Measurements from ENCODE around the gene HMOX2.

Gene HMOX2, protein sequence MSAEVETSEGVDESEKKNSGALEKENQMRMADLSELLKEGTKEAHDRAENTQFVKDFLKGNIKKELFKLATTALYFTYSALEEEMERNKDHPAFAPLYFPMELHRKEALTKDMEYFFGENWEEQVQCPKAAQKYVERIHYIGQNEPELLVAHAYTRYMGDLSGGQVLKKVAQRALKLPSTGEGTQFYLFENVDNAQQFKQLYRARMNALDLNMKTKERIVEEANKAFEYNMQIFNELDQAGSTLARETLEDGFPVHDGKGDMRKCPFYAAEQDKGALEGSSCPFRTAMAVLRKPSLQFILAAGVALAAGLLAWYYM

DNA sequence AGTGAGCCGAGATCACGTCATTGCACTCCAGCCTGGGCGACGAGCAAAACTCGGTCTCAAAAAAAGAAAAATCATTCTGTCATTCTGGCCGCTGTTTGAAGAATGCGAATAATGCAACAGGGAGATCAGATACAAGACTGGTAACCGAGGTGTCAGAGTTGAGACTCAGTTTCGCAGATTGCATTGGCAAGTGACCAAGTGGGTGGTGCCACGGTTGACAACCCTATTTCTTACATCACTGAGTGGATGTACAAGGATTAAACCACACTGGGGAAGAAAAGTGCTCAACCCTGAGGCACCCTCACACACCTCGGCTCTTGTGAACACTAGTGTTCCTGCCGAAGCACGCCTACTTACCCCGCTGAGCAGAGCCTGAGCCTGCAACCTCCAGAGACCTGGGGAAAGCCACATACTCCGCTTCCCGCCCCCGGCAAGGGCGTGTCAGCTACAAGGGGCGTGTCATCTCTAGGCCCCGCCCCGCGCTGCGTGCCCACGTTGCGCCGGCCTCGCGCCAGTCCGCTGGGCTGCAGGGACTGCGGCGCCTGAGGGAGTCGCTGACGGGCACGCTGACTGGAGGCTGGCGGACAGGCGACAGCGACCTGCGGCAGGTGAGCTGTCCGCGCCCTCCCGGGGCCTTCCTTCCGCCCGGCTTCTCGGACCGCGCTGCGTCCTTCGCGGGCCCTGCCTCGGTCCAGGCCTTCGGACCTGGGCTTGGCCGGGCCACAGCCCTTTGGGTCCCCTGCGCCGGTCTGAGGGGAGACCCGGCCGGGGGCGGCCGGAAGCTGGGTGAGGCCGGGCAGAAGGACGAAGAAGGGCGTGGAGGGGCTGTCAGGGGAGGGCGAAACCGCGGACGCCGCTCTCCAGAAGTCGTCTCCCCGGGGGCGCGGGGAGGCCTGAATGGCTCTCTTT is at the start of gene HMOX2:
Gene HMOX2, plus strand, starts transcription at position 519 of the 909 bp plus-strand sequence. CDS start 29,127 bp downstream, outside the sequence.
- peak in 55 of 56 donors; percentile 51 to 96 (median 90) for DNase-seq

DNA sequence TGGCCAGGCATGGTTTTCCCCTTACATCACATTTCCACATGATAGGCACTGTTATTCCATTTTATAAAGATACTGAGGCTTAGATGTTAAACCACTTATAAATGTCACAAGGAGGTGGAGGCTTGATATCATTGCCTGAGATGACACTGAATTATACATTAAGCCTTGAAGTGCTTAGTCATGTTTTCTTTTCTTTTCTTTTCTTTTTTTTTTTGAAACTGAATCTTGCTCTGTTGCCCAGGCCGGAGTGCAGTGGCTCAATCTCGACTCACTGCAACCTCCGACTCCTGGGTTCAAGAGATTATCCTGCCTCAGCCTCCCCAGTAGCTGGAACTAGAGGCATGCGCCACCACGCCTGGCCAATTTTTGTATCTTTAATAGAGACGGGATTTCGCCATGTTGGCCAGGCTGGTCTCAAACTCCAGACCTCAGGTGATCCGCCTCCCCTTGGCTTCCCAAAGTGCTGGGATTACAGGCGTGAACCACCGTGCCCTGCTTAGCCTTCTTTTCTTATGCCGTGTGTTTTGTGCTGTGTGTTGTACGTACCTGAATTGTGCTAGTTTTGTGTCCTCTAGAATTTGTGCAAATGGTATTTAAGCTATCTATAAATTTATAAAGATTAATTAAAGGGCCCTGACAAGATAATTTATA is 49.4 kb upstream of the HMOX2 start:
- no peak for DNase-seq

DNA sequence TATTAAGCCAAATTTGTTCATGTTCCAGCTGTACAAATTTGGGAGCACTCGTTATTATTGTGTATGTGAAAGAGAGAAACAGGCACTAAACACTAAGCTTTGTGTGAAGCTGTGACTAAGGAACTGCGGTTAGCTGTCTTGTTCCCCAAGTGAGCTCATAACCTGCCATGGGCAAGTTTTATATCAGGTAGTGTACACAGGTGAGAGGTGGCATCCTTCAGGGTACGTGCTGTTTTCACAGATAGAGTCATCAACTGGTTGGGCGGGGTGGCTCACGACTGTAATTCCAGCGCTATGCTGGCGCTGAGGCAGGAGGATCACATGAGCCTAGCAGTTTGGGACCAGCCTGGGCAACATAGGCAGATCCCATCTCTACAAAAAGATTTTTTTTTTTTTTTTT is 47.7 kb upstream of the HMOX2 start:
- no peak for DNase-seq

DNA sequence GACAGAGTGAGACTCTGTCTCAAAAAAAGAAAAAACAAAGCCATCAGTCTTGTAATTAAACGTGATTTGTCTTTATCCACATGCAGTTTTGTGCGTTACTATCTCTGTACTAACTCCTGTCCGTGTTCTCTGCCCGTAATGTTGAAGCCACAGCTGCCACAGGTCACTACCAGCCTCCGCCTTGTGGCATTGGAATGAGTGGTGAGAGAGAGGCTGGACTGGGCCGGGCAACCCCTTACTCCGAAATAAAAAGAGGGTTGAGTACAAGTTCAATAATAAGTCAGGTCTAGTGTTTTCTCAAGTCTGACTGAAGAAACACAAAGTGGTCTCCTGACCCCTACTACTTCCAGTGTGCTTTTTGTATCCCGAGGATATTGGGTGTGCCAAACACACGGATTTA is 45.2 kb upstream of the HMOX2 start:
- DNase-seq: no peak

DNA sequence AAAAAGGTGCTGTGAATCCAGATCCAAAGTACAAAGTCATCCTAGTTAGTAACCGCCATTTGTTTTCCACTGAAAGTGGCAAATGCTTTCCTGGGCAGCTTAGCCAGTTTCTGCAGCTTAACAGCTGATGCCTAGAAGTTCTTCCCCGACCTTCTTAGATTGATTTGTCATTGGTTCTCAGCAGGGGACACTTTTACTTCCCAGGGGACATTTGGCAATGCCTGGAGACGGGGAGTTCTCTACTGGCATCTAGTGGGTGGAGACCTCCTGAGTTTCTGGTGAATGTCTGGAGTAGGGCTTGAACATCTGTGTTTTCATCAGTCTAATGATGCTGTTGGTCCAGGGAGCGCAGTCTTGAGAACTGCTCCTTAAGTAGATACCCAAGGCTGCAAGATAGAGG is 43.0 kb upstream of the HMOX2 start:
- no peak for DNase-seq

DNA sequence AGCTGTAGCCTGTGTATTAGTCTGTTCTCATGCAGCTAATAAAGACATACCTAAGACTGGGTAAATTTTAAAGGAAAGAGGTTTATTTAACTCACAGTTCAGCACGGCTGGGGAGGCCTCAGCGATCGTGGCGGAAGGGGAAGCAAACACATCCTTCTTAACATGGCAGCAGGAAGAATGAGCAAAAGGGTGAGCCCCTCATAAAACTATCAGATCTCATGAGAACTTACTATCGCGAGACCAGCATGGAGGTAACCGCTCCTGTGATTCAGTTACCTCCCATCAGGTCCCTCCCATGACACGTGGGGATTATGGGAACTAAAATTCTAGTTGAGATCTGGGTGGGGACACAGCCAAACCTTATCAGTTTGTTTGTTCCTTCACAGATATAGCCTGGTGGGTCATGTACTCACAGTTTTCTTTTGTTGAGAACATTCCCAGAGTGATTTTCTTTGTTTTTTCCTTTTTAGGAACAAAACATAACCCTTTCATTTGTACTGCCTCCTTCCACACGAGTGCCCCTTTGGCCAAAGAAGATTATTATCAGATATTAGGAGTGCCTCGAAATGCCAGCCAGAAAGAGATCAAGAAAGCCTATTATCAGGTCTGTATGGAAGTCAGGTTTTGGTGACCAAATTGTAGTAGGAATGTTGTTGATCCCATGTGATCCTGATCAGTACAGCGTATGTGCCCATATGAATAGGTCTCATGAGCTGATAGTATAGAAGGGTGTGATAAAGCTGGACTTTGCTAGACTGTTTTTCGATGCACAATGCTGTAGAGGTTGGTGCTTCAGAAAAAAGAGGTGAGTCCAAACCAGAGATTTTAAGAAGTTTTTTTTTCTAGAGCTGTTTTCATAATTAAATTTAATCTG is 42.0 kb upstream of the HMOX2 start:
- no peak for DNase-seq

DNA sequence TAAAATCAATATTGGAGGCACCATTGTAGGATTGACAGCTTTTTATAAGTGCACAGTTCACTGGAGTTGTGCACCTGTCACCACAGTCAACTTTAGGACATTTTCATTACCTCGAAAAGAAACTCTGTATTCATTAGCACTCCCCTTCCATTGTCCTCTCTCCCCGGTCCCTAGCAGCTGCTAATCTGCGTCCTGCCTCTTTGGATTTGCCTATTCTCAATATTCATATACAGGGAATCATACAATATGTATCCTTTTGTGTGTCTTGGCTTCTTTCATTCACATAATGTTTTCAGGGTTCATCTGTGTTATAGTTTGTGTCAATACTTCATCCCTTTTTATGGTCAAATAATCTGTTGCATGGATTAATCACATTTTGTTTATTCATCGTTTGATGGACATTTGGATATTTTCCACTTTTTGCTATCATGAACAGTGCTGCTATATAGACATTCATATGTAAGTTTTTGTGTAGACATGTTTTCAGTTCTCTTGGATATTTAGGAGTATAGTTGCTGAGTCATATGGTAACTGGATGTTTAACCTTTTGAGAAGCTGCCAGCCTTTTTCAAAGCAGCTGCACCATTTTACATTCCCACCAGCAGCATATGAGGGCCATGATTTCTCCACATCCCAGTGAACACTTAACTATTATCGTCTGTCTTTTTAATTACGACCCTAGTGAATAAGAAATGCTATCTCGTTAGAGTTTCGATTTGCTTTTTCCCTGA is 40.7 kb upstream of the HMOX2 start:
- no peak for DNase-seq

DNA sequence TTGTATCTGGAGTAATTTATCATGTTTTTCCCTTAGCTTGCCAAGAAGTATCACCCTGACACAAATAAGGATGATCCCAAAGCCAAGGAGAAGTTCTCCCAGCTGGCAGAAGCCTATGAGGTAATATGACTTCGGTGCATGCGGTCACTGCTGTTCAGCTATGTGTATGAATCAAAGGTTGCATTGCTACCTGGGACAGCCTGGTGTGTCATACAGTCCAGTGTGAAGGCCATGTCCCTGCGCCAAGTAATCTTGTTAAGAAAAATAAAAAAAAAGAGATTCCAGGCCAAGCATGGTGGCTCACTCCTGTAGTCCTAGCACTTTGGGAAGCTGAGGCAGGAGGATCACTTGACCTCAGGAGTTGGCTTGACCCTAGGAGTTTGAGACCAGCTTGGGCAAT is 38.8 kb upstream of the HMOX2 start:
- DNase-seq: no peak

DNA sequence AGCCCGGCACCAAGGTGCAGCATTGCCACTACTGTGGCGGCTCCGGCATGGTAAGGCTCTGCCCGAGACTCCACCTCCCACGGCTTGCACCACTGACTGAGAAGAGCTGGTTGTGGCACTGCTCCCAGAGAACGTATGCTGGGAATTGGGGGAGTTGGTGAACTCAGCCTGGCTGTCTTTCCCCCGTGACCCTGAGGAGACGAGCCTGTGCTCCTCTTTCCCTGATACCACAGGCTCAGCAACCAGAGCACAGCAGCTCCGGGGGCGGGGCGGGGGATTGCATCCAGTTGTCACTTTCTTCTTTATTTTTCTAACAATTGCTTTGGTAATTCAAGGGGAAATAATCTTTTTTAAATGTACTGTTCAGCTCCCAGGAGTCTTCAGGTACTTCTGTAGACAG is 33.8 kb upstream of the HMOX2 start:
- DNase-seq: no peak

DNA sequence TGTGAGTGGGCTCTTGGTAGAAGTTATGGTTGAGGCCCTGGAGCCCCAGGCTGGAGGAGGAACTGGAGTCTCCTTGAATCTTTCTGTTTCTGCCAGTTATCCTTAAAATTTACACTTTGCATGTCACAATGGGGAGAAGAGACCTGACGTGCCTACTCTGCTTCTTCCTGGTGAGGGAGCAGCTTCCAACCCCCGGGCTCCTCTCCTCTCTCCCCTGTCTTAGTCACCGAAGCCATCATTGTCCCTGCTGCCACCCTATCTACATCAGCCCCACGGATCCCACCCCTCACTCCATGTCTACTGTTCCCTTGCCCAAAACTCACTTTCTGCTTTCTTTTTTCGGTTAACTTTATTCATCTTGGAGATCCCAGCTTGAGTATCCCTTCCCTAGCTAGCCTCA is 32.9 kb upstream of the HMOX2 start:
- DNase-seq: peak in 6 of 56 donors; percentile 7 to 41 (median 28)

DNA sequence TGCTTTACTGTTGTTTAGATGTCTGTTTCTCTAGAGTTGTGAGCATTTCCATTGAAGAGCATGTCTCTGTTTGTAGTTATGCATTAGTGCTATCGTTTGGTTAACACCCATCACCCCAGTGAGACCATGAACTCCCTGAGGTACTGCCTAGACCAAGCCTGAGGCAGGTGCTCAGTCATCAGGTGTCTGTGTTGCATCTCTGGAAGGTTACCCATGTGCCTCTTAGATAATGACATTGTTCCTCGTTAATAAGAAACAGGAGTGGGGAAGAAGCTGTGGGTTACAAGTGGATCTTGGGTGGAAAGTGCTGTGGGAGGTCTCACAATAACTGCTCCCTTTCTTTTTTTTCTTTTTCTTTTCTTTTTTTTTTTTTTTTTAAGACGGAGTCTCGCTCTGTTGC is 32.2 kb upstream of the HMOX2 start:
- peak in 1 of 56 donors; percentile 22 for DNase-seq

DNA sequence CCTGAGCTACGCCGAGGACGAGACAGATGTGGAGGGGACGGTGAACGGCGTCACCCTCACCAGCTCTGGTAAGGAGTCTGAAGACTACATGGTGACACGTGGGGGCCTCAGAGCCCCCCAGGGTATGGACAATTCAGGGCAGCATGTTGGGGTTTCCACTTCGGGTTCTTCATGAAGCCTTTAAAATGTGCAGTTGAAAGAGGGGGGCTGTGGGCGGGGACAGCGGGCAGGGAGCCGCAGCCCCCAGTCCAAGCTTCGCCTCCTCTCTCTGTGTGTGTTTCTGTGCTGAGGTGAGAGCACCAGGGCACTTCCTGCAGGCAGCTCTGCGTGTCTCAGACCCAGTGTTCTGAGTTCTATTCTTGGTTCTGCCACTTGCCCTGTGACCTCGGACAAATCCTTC is 25.8 kb upstream of the HMOX2 start:
- no peak for DNase-seq

DNA sequence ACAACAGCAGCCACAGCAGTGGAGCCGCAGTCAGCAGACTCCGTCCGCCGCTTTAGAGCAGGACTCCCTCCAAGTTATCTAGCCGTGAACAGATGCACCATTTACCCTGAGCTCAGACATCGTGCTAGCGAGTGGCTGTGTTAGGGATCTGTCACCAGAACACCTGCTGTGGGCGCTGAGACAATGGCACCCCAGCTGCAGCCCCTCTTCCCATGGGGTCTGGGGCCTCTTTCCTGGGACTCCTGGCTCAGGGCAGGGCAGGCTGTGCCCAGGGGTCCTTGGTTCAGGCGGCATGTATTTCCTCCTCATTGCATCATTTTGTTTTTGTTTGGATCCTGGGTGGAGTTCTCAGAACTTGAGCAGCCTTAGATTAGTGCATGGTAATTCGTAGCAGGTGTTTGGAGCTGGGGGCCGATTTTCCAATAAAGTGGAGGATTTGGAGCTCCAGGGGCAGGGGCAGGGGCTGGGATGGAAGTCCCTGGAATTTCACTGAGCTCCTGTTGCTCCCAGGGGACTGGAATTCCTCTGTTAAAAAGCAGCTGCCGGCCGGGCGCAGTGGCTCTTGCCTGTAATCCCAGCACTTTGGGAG is 25.2 kb upstream of the HMOX2 start:
- DNase-seq: no peak

DNA sequence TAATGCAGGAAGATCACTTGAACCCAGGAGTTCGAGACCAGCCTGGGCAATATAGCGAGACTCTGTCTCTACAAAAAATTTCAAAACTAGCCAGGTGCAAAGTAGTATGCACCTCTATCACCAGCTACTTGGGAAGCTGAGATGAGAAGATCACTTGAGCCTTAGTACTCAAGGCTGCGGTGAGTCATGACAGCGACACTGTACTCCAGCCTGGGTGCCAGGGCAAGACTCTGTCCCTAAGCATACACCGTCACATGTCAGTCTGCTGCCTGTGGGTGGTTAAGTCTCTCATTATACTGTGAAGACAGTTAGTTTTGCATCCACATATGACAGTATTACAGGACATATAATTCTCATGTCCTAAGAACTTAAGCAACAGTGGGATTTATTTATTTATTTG is 23.5 kb upstream of the HMOX2 start:
- no peak for DNase-seq

DNA sequence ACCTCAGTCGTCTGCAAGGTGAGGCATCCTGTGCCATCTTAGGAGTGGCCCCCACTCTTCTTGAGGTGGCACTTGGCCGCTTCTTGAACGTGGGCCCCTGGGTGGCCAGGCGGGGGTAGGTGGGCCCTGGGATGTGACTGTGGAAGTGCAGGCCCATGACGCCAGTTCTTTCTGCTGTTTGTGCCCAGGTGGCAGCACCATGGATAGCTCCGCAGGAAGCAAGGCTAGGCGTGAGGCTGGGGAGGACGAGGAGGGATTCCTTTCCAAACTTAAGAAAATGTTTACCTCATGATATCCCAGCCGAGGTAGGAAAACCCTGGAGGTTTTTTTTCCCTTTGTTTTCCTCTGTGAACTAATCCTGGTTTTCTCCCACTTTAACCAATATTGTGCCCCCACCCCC is 21.6 kb upstream of the HMOX2 start:
- no peak for DNase-seq

DNA sequence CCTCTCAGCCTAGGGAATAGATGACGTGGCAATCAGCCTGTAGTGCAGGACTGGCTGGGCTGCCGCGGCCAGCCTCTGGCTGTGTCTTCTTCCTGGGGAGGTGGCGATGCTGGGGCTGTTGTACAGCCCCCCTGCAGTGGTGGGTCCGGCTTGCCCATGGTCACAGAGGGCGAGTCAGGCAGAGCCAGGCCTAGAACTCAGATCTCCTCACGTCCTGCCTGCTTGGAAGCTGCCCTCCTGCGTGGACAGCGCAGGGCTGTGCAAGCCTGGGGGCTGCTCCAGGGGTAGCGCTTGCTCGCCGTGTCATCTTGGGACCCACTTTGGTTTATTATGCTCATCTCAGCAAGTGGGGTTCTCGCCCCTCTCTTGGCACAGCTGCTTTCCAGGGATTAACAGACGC is 21.1 kb upstream of the HMOX2 start:
- DNase-seq: no peak

DNA sequence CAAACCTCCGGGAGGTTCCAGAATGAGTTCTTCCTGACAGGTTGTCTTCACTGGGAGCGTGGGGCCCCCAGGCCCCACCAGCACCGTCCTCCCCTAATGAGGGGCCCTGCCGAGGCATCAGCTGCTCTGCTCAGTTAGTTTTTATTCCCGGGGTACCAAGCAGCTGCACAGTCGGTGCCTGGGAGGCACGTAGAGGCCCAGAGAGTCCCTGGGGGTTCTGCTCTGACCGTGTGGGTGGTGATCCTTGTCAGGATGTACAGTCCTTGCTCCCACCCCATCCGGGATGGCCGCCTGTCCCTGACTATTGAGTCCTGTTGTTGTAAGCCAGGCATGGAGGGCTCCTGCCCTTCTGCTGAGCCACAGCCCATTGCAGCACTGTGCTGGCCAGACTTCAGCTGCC is 20.2 kb upstream of the HMOX2 start:
- no peak for DNase-seq

DNA sequence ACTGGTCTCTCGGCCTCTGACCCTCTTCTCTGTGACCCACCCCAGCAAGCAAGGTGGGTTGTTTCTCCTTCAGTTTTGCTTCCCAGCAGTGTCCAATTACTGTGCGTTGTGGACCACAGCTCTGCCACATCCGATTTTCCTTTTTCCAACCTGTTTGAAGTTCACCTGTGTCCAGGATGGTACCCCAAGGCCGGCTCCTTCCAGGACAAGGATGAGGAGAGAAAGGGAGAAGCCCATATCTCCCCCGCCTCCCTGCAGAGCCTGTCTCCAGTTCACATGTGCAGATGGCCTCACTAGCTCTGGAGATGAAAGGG is 15.3 kb upstream of the HMOX2 start:
- DNase-seq: no peak

DNA sequence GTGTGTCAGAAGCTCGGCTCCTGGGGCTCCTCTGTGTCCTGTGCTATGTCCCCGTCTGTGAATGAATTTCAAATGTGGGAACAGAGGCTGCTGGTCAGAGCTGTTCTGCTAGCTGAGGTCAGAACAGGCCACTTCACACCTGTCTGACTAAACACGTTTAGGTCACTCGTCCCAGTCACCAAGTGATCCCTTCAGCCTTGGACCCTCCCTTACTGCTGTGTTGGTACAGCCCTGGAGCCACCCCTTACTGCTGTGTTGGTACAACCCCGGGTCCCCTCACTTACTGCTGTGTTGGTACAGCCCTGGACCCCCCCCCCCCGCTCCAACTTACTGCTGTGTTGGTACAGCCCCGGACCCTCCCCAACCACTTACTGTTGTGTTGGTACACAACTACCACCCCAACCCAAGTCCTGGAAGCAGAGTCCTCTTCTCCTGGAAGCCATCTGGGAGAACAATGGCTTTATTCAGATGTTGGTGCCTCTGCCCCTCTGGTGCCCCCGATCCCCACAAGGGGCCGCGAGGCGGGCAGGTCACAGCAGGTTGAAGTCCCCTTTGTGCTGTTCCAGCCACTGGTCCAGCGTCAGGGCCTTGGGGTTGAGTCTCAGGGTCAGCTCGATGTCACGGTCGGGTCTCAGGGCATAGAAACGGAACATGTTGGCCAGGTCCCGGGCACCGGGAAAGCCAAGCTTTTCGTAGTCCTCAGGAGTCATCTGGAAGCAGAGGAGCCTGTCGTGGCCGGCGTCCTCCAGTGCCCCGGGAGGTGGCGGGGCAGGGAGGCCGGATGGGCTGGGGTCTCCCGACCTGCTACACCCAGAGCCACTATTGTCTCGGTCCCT is 14.7 kb upstream of the HMOX2 start:
- DNase-seq: peak in 30 of 56 donors; percentile 7 to 54 (median 34)
